Measurements from ENCODE around the gene LCTL.

Gene LCTL

GRCh38 chr15:66573719-66574595 lies 8.2 kb upstream of the LCTL start:
- Histone ChIP-seq H3K27ac (no peak overlapping the region), H3K4me3 (ENCODE audit: low read depth in 1 of 2, low read length in 1 of 2) (no peak overlapping the region), H3K4me1 (ENCODE audit: control insufficient read depth in 1 of 2, insufficient read depth in 1 of 2, low read depth in 1 of 2, low read length in 1 of 2) (no peaks in the 10 kb centered on the region), H3K9me3 (no peaks in the 10 kb centered on the region), H3K36me3 (no peaks in the 10 kb centered on the region), H3K27me3 (no peaks in the 10 kb centered on the region)
- TF ChIP-seq CTCF (IDR thresholded peaks at IDR 0.05) = no peak

- H3K9me3 ChIP-seq = no peaks in the 10 kb centered on the region
- H3K27me3 ChIP-seq = no peaks in the 10 kb centered on the region
- no peak overlapping the region for H3K27ac ChIP-seq
- no peaks in the 10 kb centered on the region for H3K4me1 ChIP-seq (ENCODE audit: control insufficient read depth in 1 of 2, insufficient read depth in 1 of 2, low read depth in 1 of 2, low read length in 1 of 2)
- no peak overlapping the region for H3K4me3 ChIP-seq (ENCODE audit: low read depth in 1 of 2, low read length in 1 of 2)
- no peak for TF ChIP-seq CTCF (IDR thresholded peaks at IDR 0.05)
- no peaks in the 10 kb centered on the region for H3K36me3 ChIP-seq
Observed at GRCh38 chr15:66573348-66573718, 7.5 kb upstream of the LCTL start.

DNA sequence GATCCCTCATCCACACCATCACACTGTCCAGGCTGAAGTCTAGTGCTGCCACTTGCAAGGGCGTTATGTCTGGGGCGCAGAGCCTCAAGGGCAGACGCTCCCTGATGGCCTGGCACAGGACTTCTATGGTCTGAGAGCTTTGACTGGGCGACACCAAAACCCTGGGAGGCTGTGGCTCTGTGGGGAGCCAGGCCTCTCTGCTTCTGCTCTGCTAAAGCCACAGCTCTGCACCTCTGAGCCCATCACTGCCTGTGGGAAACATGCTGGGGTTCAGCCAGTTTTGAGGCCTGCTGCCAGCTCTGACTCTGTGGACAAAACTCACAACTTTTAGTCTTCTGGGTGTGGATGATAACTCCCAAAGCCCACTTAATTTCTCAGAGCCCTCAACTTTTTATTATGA lies 6.3 kb upstream of the LCTL start:
- Histone ChIP-seq H3K27ac (no peak overlapping the region), H3K27me3 (no peaks in the 10 kb centered on the region), H3K4me3 (ENCODE audit: low read depth in 1 of 2, low read length in 1 of 2) (no peak overlapping the region), H3K4me1 (ENCODE audit: control insufficient read depth in 1 of 2, insufficient read depth in 1 of 2, low read depth in 1 of 2, low read length in 1 of 2) (peaks cover 0 to 1% of the 10 kb centered on the region in 2 experiments), H3K36me3 (no peaks in the 10 kb centered on the region), H3K9me3 (no peaks in the 10 kb centered on the region)
- no peak for TF ChIP-seq CTCF (IDR thresholded peaks at IDR 0.05)

DNA sequence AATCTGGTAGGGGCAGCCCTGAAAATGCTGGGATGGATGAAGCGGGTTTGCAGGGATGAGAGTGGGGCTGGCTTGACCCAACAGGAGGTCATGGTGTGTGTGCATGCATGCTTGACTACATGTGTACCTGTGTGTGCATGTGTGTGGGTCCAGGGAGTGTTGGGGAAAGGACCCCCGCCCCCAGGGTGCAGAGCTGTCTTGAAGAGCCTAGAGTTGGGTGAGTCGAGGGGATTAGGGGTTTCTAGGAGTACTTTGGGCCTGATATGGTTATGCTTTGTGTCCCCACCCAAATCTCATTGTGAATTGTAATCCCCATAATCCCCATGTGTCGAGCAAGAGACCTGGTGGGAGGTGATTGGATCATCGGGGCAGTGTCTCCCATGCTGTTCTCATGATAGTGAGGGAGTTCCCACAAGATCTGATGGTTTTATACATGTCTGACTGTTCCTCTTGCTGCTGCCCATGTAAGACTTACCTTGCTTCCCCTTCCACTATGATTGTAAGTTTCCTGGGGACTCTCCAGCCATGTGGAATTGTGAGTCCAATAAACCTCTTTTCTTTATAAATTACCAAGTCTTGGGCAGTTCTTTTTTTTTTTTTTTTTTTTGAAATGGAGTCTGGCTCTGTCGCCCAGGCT lies 5.2 kb upstream of the LCTL start:
- Histone ChIP-seq H3K27ac (no peak overlapping the region), H3K9me3 (no peaks in the 10 kb centered on the region), H3K27me3 (no peaks in the 10 kb centered on the region), H3K4me3 (ENCODE audit: low read depth in 1 of 2, low read length in 1 of 2) (no peak overlapping the region), H3K4me1 (ENCODE audit: control insufficient read depth in 1 of 2, insufficient read depth in 1 of 2, low read depth in 1 of 2, low read length in 1 of 2) (peaks cover 0 to 5% of the 10 kb centered on the region in 2 experiments), H3K36me3 (no peaks in the 10 kb centered on the region)
- no peak for TF ChIP-seq CTCF (IDR thresholded peaks at IDR 0.05)

DNA sequence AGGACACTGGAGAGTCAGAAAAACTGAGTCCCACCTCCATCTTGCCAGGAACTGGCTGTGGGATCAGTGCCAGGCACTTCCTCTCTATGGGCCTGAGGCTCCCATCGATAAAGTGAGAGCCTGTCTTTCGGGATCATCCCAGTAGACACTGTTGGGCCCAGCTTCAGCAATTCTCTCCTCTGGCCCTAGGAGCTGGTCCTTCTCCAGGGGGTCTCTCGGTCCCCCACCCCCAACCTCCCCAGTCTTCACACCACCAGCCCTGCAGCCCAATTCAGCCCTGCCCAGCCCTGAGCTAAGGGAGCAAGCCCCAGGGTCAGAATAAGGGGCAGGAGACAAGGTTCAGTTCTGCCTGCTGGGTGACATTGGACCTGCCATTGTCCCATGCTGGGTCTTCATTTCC lies 4.5 kb upstream of the LCTL start:
- Histone ChIP-seq H3K4me3 (ENCODE audit: low read depth in 1 of 2, low read length in 1 of 2) (no peak overlapping the region), H3K4me1 (ENCODE audit: control insufficient read depth in 1 of 2, insufficient read depth in 1 of 2, low read depth in 1 of 2, low read length in 1 of 2) (peaks cover 0 to 5% of the 10 kb centered on the region in 2 experiments), H3K36me3 (no peaks in the 10 kb centered on the region), H3K27me3 (no peaks in the 10 kb centered on the region), H3K27ac (no peak overlapping the region), H3K9me3 (no peaks in the 10 kb centered on the region)
- TF ChIP-seq CTCF (IDR thresholded peaks at IDR 0.05) = no peak

All from neutrophil (primary cell).